IMR-90 (cell line): ENCODE measurements around the gene PANK4. TPM values are rescaled to one million over a fixed set of nuclear protein-coding genes. Genes with fewer than 3 reads are reported as not detected.

Source experiments
- ATAC-seq: fragments of 200-7000 bp; cut with Tn5 transposase; 2 replicates; pipeline ENCODE4 v1.9.1; 2020; ENCODE audit warnings: low read depth, mild to moderate bottlenecking, moderate library complexity
- BruUV-seq: library from RNA; stranded (reverse); fragments of 400-500 nt; replicated peaks from 2 replicates; lab custom pipeline; 2021; lab: Mats Ljungman, UMichigan
- CTCF ChIA-PET: fragments of 300-600 bp; formaldehyde crosslinking; extraction: SDS; loops from one replicate; lab custom pipeline; 2021; ENCODE audit warnings: antibody characterized with exemption; lab: Yijun Ruan, JAX
- POLR2A ChIA-PET: fragments of 300-600 bp; sonication (Branson Sonifier 250); formaldehyde crosslinking; loops from one replicate; lab custom pipeline; 2022; ENCODE audit warnings: antibody characterized with exemption; ENCODE audit not compliant: unreplicated experiment; lab: Charles Lee
- DNase-seq: peaks from one replicate; pipeline ENCODE4 v3.0.0; 2013
- H2AFZ ChIP-seq: replicated peaks from 2 replicates; pipeline ENCODE3; 2013; ENCODE audit warnings: low read length, mild to moderate bottlenecking; ENCODE audit not compliant: poor library complexity
- H2AK5ac ChIP-seq: 2 replicates; pipeline ENCODE4 v1.6.1; 2013; ENCODE audit warnings: low read depth, low read length, inconsistent platforms
- H2AK9ac ChIP-seq: replicated peaks from 2 replicates; pipeline ENCODE3; 2013; ENCODE audit warnings: mild to moderate bottlenecking, low read depth, low read length, moderate library complexity; ENCODE audit not compliant: poor library complexity
- H2BK120ac ChIP-seq: 2 replicates; pipeline ENCODE4 v1.6.1; 2013; ENCODE audit warnings: low read depth, low read length, inconsistent platforms
- H2BK15ac ChIP-seq: 3 replicates; pipeline ENCODE4 v1.6.1; 2013; ENCODE audit warnings: low read depth, low read length, inconsistent platforms
- H2BK20ac ChIP-seq: 2 replicates; pipeline ENCODE4 v1.6.1; 2013; ENCODE audit warnings: low read depth, mild to moderate bottlenecking, inconsistent platforms, low read length, moderate library complexity
- H2BK5ac ChIP-seq: 2 replicates; pipeline ENCODE4 v1.6.1; 2013; ENCODE audit warnings: mild to moderate bottlenecking, low read depth, low read length, inconsistent platforms; ENCODE audit not compliant: poor library complexity, severe bottlenecking
- H3K14ac ChIP-seq: replicated peaks from 2 replicates; pipeline ENCODE4 v1.6.1; 2013; ENCODE audit warnings: low read depth, low read length, inconsistent platforms
- H3K18ac ChIP-seq: 2 replicates; pipeline ENCODE4 v1.6.1; 2013; ENCODE audit warnings: low read depth, low read length, control low read depth
- H3K23ac ChIP-seq: 2 replicates; pipeline ENCODE4 v1.6.1; 2013; ENCODE audit warnings: low read depth, low read length, inconsistent platforms
- H3K27ac ChIP-seq: 2 replicates; pipeline ENCODE4 v1.5.1; 2013; ENCODE audit warnings: mild to moderate bottlenecking, control low read depth, low read length; ENCODE audit not compliant: insufficient read depth
- H3K27me3 ChIP-seq: 2 replicates; pipeline ENCODE4 v1.6.1; 2013; ENCODE audit warnings: low read length; ENCODE audit not compliant: control insufficient read depth, insufficient read depth
- H3K36me3 ChIP-seq: 2 replicates; pipeline ENCODE4 v1.6.1; 2013; ENCODE audit warnings: low read length, mixed read lengths; ENCODE audit not compliant: control insufficient read depth, insufficient read depth
- H3K4ac ChIP-seq: 2 replicates; pipeline ENCODE4 v1.6.1; 2013; ENCODE audit warnings: low read depth, low read length, inconsistent platforms
- H3K4me1 ChIP-seq: 2 replicates; pipeline ENCODE4 v1.6.1; 2013; ENCODE audit warnings: low read length, mixed read lengths; ENCODE audit not compliant: control insufficient read depth, insufficient read depth
- H3K4me2 ChIP-seq: 2 replicates; pipeline ENCODE4 v1.6.1; 2013; ENCODE audit warnings: low read depth, mild to moderate bottlenecking, control low read depth, low read length, moderate library complexity
- H3K4me3 ChIP-seq: 2 replicates; pipeline ENCODE4 v1.5.1; 2013; ENCODE audit warnings: low read depth, mild to moderate bottlenecking, control low read depth, low read length, moderate library complexity; ENCODE audit not compliant: insufficient read depth
- H3K56ac ChIP-seq: 2 replicates; pipeline ENCODE4 v1.6.1; 2013; ENCODE audit warnings: low read length, inconsistent platforms; ENCODE audit not compliant: insufficient read depth; ENCODE audit errors: extremely low read depth
- H3K79me1 ChIP-seq, 2 experiments: 2 replicates each; pipeline ENCODE4 v1.6.1; 2013; ENCODE audit warnings: low read length in 2 of 2, inconsistent platforms in 1 of 2, low read depth in 1 of 2
- H3K9ac ChIP-seq: 2 replicates; pipeline ENCODE4 v1.6.1; 2013; ENCODE audit warnings: low read depth, low read length, control low read depth
- H3K9me1 ChIP-seq: 2 replicates; pipeline ENCODE4 v1.6.1; 2013; ENCODE audit warnings: low read length, inconsistent platforms; ENCODE audit not compliant: insufficient read depth
- H3K9me3 ChIP-seq: 2 replicates; pipeline ENCODE4 v1.6.1; 2013; ENCODE audit warnings: low read length; ENCODE audit not compliant: control insufficient read depth, insufficient read depth
- H4K20me1 ChIP-seq: 2 replicates; pipeline ENCODE4 v1.6.1; 2013; ENCODE audit warnings: low read length, inconsistent platforms; ENCODE audit not compliant: insufficient read depth
- H4K5ac ChIP-seq: 2 replicates; pipeline ENCODE4 v1.6.1; 2013; ENCODE audit warnings: mild to moderate bottlenecking, low read depth, low read length, control low read depth
- H4K8ac ChIP-seq, 2 experiments: 2 replicates each; pipeline ENCODE4 v1.6.1; 2013; ENCODE audit warnings: low read depth in 2 of 2, low read length in 2 of 2, control low read depth in 1 of 2, inconsistent platforms in 1 of 2
- H4K91ac ChIP-seq: 2 replicates; pipeline ENCODE4 v1.6.1; 2013; ENCODE audit warnings: low read depth, low read length, inconsistent platforms; ENCODE audit not compliant: insufficient read depth
- CEBPB ChIP-seq: IDR thresholded peaks from 2 replicates; pipeline ENCODE4 v1.6.1; 2012; ENCODE audit warnings: low read depth, low read length, improper control_type of control experiment
- CHD1 ChIP-seq: IDR thresholded peaks from 2 replicates; pipeline ENCODE4 v1.6.1; 2012; ENCODE audit warnings: low read depth, low read length, improper control_type of control experiment
- CTCF ChIP-seq: conservative IDR thresholded peaks from 2 replicates; pipeline ENCODE4 v1.5.1; 2012; ENCODE audit warnings: mild to moderate bottlenecking, low read depth, low read length, improper control_type of control experiment
- MXI1 ChIP-seq: IDR thresholded peaks from 2 replicates; pipeline ENCODE4 v1.6.1; 2012; ENCODE audit warnings: low read depth, mild to moderate bottlenecking, low read length, moderate library complexity, borderline replicate concordance
- RAD21 ChIP-seq: IDR thresholded peaks from 2 replicates; pipeline ENCODE4 v1.6.1; 2012; ENCODE audit warnings: low read length, improper control_type of control experiment
- RCOR1 ChIP-seq: IDR thresholded peaks from 2 replicates; pipeline ENCODE4 v1.6.1; 2012; ENCODE audit warnings: mild to moderate bottlenecking, low read length, improper control_type of control experiment; ENCODE audit not compliant: insufficient replicate concordance
- SMC3 ChIP-seq: fragments of 150-350 bp; IDR thresholded peaks from 2 replicates; pipeline ENCODE4 v1.6.1; 2016; ENCODE audit warnings: low read depth, mild to moderate bottlenecking, antibody characterized with exemption, low read length, moderate library complexity
- WGBS, 2 experiments: methylation state at CpG; one replicate each; pipeline versions ENCODE4 v1.1.5 to v1.1.7; 2013; ENCODE audit warnings: missing lambda C conversion rate in 2 of 2; ENCODE audit not compliant: insufficient read length in 1 of 2; ENCODE audit errors: extremely low coverage in 2 of 2; 5-methylcytosine and 5-hydroxymethylcytosine counted together
- dilution Hi-C: fragments of 300-500 bp; cut with HindIII; formaldehyde crosslinking; loops from one replicate; pipeline ENCODE4 v1.14.3; 2018; ENCODE audit warnings: low sequenced_read_pairs; ENCODE audit not compliant: unreplicated experiment
- in situ Hi-C: fragments of 300-500 bp; cut with MboI; formaldehyde crosslinking; loops from 3 replicates; pipeline ENCODE4 v1.14.3; 2019; ENCODE audit warnings: low sequenced_read_pairs, inconsistent platforms, mixed read lengths
- intact Hi-C: fragments of 100-400 bp; cut with micrococcal nuclease; formaldehyde crosslinking; loops from 2 replicates; pipeline ENCODE4 v1.10.0; 2022
- polyA plus RNA-seq, 3 experiments: library from polyadenylated mRNA; depleted of rRNA; stranded (reverse); fragments of >200 nt; gene quantifications; 2 replicates each; pipeline ENCODE4 v1.2.3, GENCODE V29; 2012; ENCODE audit warnings: low replicate concordance in 1 of 3
- total RNA-seq: library from RNA; depleted of rRNA; stranded (reverse); fragments of >200 nt; gene quantifications from 2 replicates; pipeline ENCODE4 v1.2.3, GENCODE V29; 2012

Gene PANK4
- total and polyA plus RNA-seq, 2 of the 4 experiments (the other 2 are of a cell fraction), result 14.0 to 18.5 TPM

DNA sequence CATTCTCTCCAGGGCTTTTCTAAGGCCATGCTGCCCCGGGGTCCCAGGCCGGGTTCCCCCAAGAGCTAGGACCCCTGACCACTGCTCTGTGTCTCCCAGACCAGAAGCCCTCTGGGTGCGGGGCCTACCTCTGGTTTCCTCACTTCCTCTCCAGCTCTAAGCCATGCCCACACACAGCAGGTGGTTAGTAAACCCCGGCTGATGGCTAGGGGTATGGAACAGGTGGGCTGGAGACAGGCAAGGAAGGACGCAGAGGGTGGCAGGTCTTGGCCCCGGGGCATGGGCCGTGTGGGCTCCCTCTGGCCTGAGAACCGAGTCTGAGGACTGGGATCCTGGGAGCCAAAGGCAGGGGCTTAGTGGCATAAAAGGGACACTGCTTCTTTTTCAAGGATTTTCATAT lies 66.2 kb downstream of the PANK4 start:
- no peak overlapping the region for H3K4me3 ChIP-seq
- peak overlapping the region; percentile 42 for H2AK9ac ChIP-seq
- H2AK5ac ChIP-seq, result no peak overlapping the region
- H3K23ac ChIP-seq, result no peak overlapping the region
- H3K36me3 ChIP-seq, result no peaks in the 10 kb centered on the region
- in situ Hi-C loops, result no loop called here
- no peak overlapping the region for H4K5ac ChIP-seq
- no TSS peak for BruUV-seq
- no peaks in the 10 kb centered on the region for H3K79me1 ChIP-seq
- H3K4me1 ChIP-seq, result no peaks in the 10 kb centered on the region
- dilution Hi-C loops, result no loop called here
- intact Hi-C loops, result no loop called here
- H3K4me2 ChIP-seq, result no peak overlapping the region
- H2AFZ ChIP-seq, result no peak overlapping the region
- no peak overlapping the region for H3K56ac ChIP-seq
- H3K4ac ChIP-seq, result no peak overlapping the region
- H3K14ac ChIP-seq, result no peak overlapping the region
- no peak overlapping the region for H4K8ac ChIP-seq
- no peak overlapping the region for H3K27ac ChIP-seq
- H2BK5ac ChIP-seq, result no peak overlapping the region
- WGBS, 2 experiments, result 71% methylated on average over 7 of the region's 8 CpGs; no CpG with 5 or more reads in 1 of the 2 experiments
- DNase-seq, result no peak
- H3K18ac ChIP-seq, result no peak overlapping the region
- no peak overlapping the region for H2BK120ac ChIP-seq
- no peaks in the 10 kb centered on the region for H3K9me1 ChIP-seq
- no peak overlapping the region for H2BK20ac ChIP-seq
- no peak for ATAC-seq
- H3K9ac ChIP-seq, result no peak overlapping the region
- no peaks in the 10 kb centered on the region for H3K9me3 ChIP-seq
- ChIA-PET POLR2A (no interaction called here), CTCF (interaction anchor here (0.9 kb wide), 1 partner anchor 47 kb away, joined by 3 read pairs; no protein-coding TSS in a partner anchor)
- TF ChIP-seq CEBPB (no peak), CHD1 (no peak), CTCF (no peak), RCOR1 (no peak), SMC3 (no peak), RAD21 (no peak), MXI1 (no peak)
- H2BK15ac ChIP-seq, result no peak overlapping the region
- no peaks in the 10 kb centered on the region for H4K20me1 ChIP-seq
- no peak overlapping the region for H4K91ac ChIP-seq
- peaks cover 30% of the 10 kb centered on the region for H3K27me3 ChIP-seq
